ENCODE measurements around the gene ZDHHC12.

DNA sequence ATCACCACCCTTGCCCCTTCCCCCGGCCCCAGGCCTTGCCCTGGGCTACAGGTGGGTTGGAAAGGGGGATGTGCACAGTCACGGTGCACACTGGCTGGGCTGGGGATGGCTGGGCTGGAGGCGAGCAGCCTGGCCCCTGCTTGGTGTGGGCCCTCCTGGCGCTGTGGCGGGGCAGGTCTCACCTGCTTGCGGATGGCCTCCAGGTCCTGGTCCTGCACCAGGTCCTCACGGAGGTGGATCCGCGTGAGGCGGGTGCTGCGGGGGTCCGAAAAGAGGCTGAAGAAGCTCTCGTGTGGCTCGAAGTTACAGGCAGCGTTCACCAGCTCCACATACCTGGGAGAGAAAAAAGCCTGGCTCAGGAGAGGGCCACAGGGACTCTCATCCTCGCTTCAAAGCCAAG is 29.7 kb upstream of the ZDHHC12 start:
- TF ChIP-seq YY1 (IDR thresholded peaks at IDR 0.05; ENCODE audit: insufficient read depth, insufficient read length) = no peak
- no peak for TF ChIP-seq SUZ12 (IDR thresholded peaks at IDR 0.05; ENCODE audit: extremely low read depth, insufficient read depth, insufficient read length)
- TF ChIP-seq ZNF274 (IDR thresholded peaks at IDR 0.05; ENCODE audit: low read depth, low read length) = no peak
